Measurements from ENCODE around the gene MYCT1. TPM values are rescaled to one million over a fixed set of nuclear protein-coding genes. Genes with fewer than 3 reads are reported as not detected.

MYCT1 gene
- total and polyA plus RNA-seq, 2 of the 8 experiments (the other 6 are each of a cell fraction or from before 2014, with no cell fraction given), result 0.39 to 3.3 TPM

DNA sequence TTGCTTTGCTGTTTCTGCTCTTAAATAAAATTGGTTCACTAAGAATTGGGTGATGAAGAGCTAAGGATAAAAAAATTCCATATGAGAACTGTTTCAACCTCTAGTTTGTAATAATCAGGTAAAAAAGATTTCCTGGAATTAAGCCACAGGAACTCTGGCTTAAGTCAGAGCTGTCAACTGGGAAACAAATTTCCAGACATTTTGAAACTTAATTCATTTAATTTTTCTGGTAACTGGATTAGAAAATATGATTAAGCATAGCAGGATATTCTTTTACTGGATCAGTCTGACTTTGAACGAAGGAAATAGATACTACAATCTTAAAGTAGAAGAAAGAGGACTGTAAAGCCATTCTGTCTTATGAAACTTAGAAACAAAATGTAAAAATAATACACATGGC is 51.6 kb downstream of the MYCT1 start:
- 75% methylated on average over 1 of the region's 1 CpG; no CpG with 5 or more reads in 1 of the 2 experiments for WGBS, 2 experiments (ENCODE audit: extremely low coverage in 1 of 2, insufficient coverage in 1 of 2, insufficient read length in 1 of 2, insufficient replicate concordance in 2 of 2, low coverage in 1 of 2, low lambda C conversion rate in 2 of 2, missing lambda C conversion rate in 1 of 2)
- FAIRE-seq (no peak), DNase-seq (ENCODE audit: low read depth in 1 of 2, low spot score in 2 of 2) (no peak)
- Histone ChIP-seq H3K18ac (ENCODE audit: extremely low read depth, low read length) (no peak overlapping the region), H2BK15ac (ENCODE audit: low read length) (no peak overlapping the region), H2AFZ (ENCODE audit: low read length) (no peak overlapping the region), H3K79me1 (ENCODE audit: low read depth, low read length) (no peaks in the 10 kb centered on the region), H4K5ac (ENCODE audit: insufficient read length, low read depth, low read length) (no peak overlapping the region), H4K91ac (replicated peaks; ENCODE audit: insufficient read length, low read length) (no peak overlapping the region), H2BK12ac (ENCODE audit: low read depth, low read length) (no peak overlapping the region), H3K23ac (ENCODE audit: insufficient read length) (no peak overlapping the region), H2AK5ac (ENCODE audit: low read depth, low read length) (no peak overlapping the region), H3K23me2 (ENCODE audit: low read depth, low read length) (no peaks in the 10 kb centered on the region), H2BK120ac (replicated peaks; ENCODE audit: low read depth, low read length) (no peak overlapping the region), H3K27me3 (replicated peaks in 1 of 4; ENCODE audit: control insufficient read depth in 3 of 4, extremely low read depth in 1 of 4, insufficient read depth in 3 of 4, low read length in 3 of 4) (no peaks in the 10 kb centered on the region), H3K4me1 (replicated peaks in 1 of 4; ENCODE audit: control insufficient read depth in 3 of 4, insufficient read depth in 4 of 4, low read length in 3 of 4) (no peaks in the 10 kb centered on the region; a peak in 2 of 7 replicates), H2BK20ac (ENCODE audit: low read length) (no peak overlapping the region), H3K79me2 (ENCODE audit: control insufficient read depth in 1 of 2, insufficient read depth in 2 of 2, low read length in 2 of 2) (no peaks in the 10 kb centered on the region), H3K56ac (replicated peaks; ENCODE audit: insufficient read length, low read depth, low read length) (no peak overlapping the region), H3K9me3 (ENCODE audit: insufficient read depth in 2 of 2, low read depth in 1 of 2, low read length in 1 of 2) (no peaks in the 10 kb centered on the region), H3K4ac (replicated peaks; ENCODE audit: insufficient read length, low read depth, low read length) (no peak overlapping the region), H4K20me1 (replicated peaks in 1 of 2; ENCODE audit: control insufficient read depth in 1 of 2, insufficient read depth in 2 of 2, low read length in 2 of 2) (no peaks in the 10 kb centered on the region), H3K4me3 (ENCODE audit: extremely low read depth in 1 of 4, insufficient read depth in 2 of 4, low read depth in 3 of 4, low read length in 4 of 4) (no peak overlapping the region), H3K9ac (replicated peaks in 1 of 4; ENCODE audit: extremely low read depth in 1 of 4, low read depth in 3 of 4, low read length in 3 of 4) (no peak overlapping the region), H2BK5ac (ENCODE audit: low read depth, low read length) (no peak overlapping the region), H3K14ac (ENCODE audit: insufficient read length) (no peak overlapping the region), H3K4me2 (ENCODE audit: insufficient read depth in 1 of 2, low read depth in 2 of 2, low read length in 2 of 2) (no peak overlapping the region), H3K27ac (ENCODE audit: low read depth, low read length) (no peak overlapping the region), H3K36me3 (ENCODE audit: control insufficient read depth in 2 of 4, insufficient read depth in 4 of 4, low read length in 3 of 4) (no peaks in the 10 kb centered on the region), H4K8ac (ENCODE audit: extremely low read depth, insufficient read depth, low read length) (no peak overlapping the region)
- ChIA-PET CTCF (ENCODE audit: partially characterized antibody) (interaction anchor here (0.9 to 5.2 kb wide), 11 partner anchors 21 to 207 kb away, joined by 3 to 79 read pairs (median 3); no protein-coding TSS in a partner anchor), POLR2A (ENCODE audit: partially characterized antibody) (no interaction called here)
- TF ChIP-seq CHD1 (IDR thresholded peaks at IDR 0.05; ENCODE audit: low read depth, low read length) (no peak), MAFK (IDR thresholded peaks at IDR 0.05; ENCODE audit: low read depth, low read length) (no peak), RAD21 (IDR thresholded peaks at IDR 0.05 in 1 of 2, conservative IDR thresholded peaks at IDR 0.05 in 1 of 2; ENCODE audit: low read depth in 2 of 2, low read length in 2 of 2) (no peak), CTBP2 (IDR thresholded peaks at IDR 0.05; ENCODE audit: borderline replicate concordance, insufficient read depth, insufficient read length, low read length) (no peak), SIX5 (IDR thresholded peaks at IDR 0.05; ENCODE audit: low read depth, low read length) (no peak), CREB1 (IDR thresholded peaks at IDR 0.05) (no peak), RNF2 (IDR thresholded peaks at IDR 0.05; ENCODE audit: borderline replicate concordance, low read depth, low read length, missing control alignments, poor library complexity, severe bottlenecking) (no peak), YY1 (IDR thresholded peaks at IDR 0.05; ENCODE audit: low read depth, low read length) (no peak), TCF12 (IDR thresholded peaks at IDR 0.05; ENCODE audit: low read depth, low read length) (no peak), PHF8 (conservative IDR thresholded peaks at IDR 0.05; ENCODE audit: low read depth, low read length) (no peak), TBP (IDR thresholded peaks at IDR 0.05; ENCODE audit: low read depth, low read length) (no peak), BRCA1 (IDR thresholded peaks at IDR 0.05; ENCODE audit: low read depth, low read length) (no peak), ASH2L (IDR thresholded peaks at IDR 0.05; ENCODE audit: low read length) (no peak), SRF (IDR thresholded peaks at IDR 0.05; ENCODE audit: low read depth, low read length) (no peak), BACH1 (IDR thresholded peaks at IDR 0.05; ENCODE audit: low read length) (no peak), KDM1A (IDR thresholded peaks at IDR 0.05; ENCODE audit: borderline replicate concordance, low read length) (no peak)
